Spleen (tissue), 11 donors: ENCODE data around the gene CACNA1A. TPM values are rescaled to one million over a fixed set of nuclear protein-coding genes. Genes with fewer than 3 reads are reported as not detected.

Experiments used
- DNase-seq: peaks from one replicate; pipeline ENCODE4 v3.0.0-alpha.2; 2020
- H3K27ac ChIP-seq, 8 donors: fragments of 200-600 bp; sonication (generic) in 7 of 8; 1 replicate in 4 of 8; 2 replicates in 4 of 8; pipeline versions ENCODE4 v1.5.0 to v1.8.0; 2016 to 2021; ENCODE audit warnings: inconsistent platforms in 4 of 8, mild to moderate bottlenecking in 4 of 8, moderate library complexity in 1 of 8
- H3K27me3 ChIP-seq, 7 donors: fragments of 200-600 bp; sonication (generic) in 6 of 7; replicated peaks in 1 of 7; 1 replicate in 4 of 7; 2 replicates in 3 of 7; pipeline versions ENCODE4 v1.5.0 to v1.8.0; 2016 to 2021; ENCODE audit warnings: inconsistent platforms in 3 of 7, mild to moderate bottlenecking in 1 of 7
- H3K36me3 ChIP-seq, 6 donors: fragments of 200-600 bp; sonication (generic) in 5 of 6; 1 replicate in 4 of 6; 2 replicates in 2 of 6; pipeline versions ENCODE4 v1.5.0 to v1.8.0; 2016 to 2021; ENCODE audit warnings: inconsistent platforms in 2 of 6
- H3K4me1 ChIP-seq, 6 donors: fragments of 200-600 bp; sonication (generic) in 5 of 6; 1 replicate in 3 of 6; 2 replicates in 3 of 6; pipeline versions ENCODE4 v1.5.0 to v1.8.0; 2016 to 2021; ENCODE audit warnings: inconsistent platforms in 3 of 6
- H3K4me3 ChIP-seq, 8 donors: fragments of 200-600 bp; sonication (generic) in 7 of 8; 1 replicate in 4 of 8; 2 replicates in 4 of 8; pipeline versions ENCODE4 v1.5.0 to v1.8.0; 2016 to 2021; ENCODE audit warnings: inconsistent platforms in 4 of 8, mild to moderate bottlenecking in 4 of 8, moderate library complexity in 2 of 8
- H3K9me3 ChIP-seq, 8 donors: fragments of 200-600 bp; sonication (generic) in 7 of 8; 1 replicate in 4 of 8; 2 replicates in 4 of 8; pipeline versions ENCODE4 v1.5.0 to v1.8.0; 2016 to 2021; ENCODE audit warnings: inconsistent platforms in 4 of 8
- CTCF ChIP-seq, 11 experiments: fragments of 200-600 bp in 7 of 11; fragments of 450-650 bp in 4 of 11; sonication (generic) in 4 of 11; IDR thresholded peaks in 8 of 11; conservative IDR thresholded peaks in 3 of 11; 1 replicate in 7 of 11; 2 replicates in 4 of 11; pipeline versions ENCODE4 v1.4.0 to v1.8.0; 2016 to 2021; ENCODE audit warnings: antibody characterized with exemption in 11 of 11, inconsistent platforms in 4 of 11, mild to moderate bottlenecking in 1 of 11
- POLR2A ChIP-seq, 3 donors: fragments of 450-650 bp; IDR thresholded peaks; one replicate each; pipeline ENCODE4 v1.5.1; 2017; ENCODE audit warnings: antibody characterized with exemption in 3 of 3, mild to moderate bottlenecking in 1 of 3
- POLR2AphosphoS5 ChIP-seq, 3 donors: sonication (generic); formaldehyde crosslinking; IDR thresholded peaks; one replicate each; pipeline ENCODE4 v1.5.1; 2017; ENCODE audit warnings: antibody characterized with exemption in 3 of 3
- WGBS, 5 donors: extraction: QIAGEN DNeasy Blood & Tissue Kit in 3 of 5; methylation state at CpG; one replicate each; pipeline versions ENCODE4 v1.1.5 to v1.1.7; 2013 to 2018; 5-methylcytosine and 5-hydroxymethylcytosine counted together
- intact Hi-C: fragments of 100-400 bp; cut with DNase I; formaldehyde crosslinking; loops from one replicate; pipeline ENCODE4 v1.15.0; 2023; ENCODE audit warnings: low total_unique reads
- polyA plus RNA-seq, 3 donors: library from polyadenylated mRNA; stranded (reverse); fragments of 200-250 nt; gene quantifications; one replicate each; pipeline ENCODE4 v1.2.1, GENCODE V29; 2013
- total RNA-seq, 7 donors: library from RNA; depleted of rRNA in 3 of 7; stranded (reverse); fragments of >200 nt in 3 of 7; fragmentation: NEBNext Ultra II Directional in 4 of 7; extraction: Animal tissue kit (Norgen Biotek cat#: 25700) in 4 of 7; gene quantifications; one replicate each; pipeline versions ENCODE4 v1.1.0 to v1.2.1, GENCODE V29; 2016 to 2021
- donor health status: healthy with polysubstance abuse.
- donor health status: DM: no; HTN: no; CAD: no; lungs with moderate emphysema.
- donor health status: DM: no; HTN: no; CAD: no.
- donor health status: Bipolar disorder and iron deficiency.
- donor health status: healthy.
- donor health status: DM: no; HTN: no; CAD: no.
- donor health status: DM: yes; HTN: yes; CAD: no.

CACNA1A gene
- total and polyA plus RNA-seq, 10 donors = 0.39 to 1.9 (median 0.75) TPM

- TF ChIP-seq CTCF (IDR thresholded peaks at IDR 0.05 in 8 of 11, conservative IDR thresholded peaks at IDR 0.05 in 3 of 11) = no peak
- no peak overlapping the region for H3K27ac ChIP-seq
- H3K27me3 ChIP-seq = peaks cover 0 to 20% (median 0%) of the 10 kb centered on the region in 7 donors
- H3K36me3 ChIP-seq = no peaks in the 10 kb centered on the region
- intact Hi-C loops = no loop called here
- H3K4me3 ChIP-seq = no peak overlapping the region
- no peak for DNase-seq
- WGBS, 5 donors = 80 to 85% (median 83%) methylated on average over 15 to 16 of the region's 16 CpGs
- H3K9me3 ChIP-seq = peaks cover 0 to 6% (median 0%) of the 10 kb centered on the region in 8 donors
- H3K4me1 ChIP-seq = no peaks in the 10 kb centered on the region
Measured at GRCh38 chr19:13408889-13409518, 97.3 kb downstream of the CACNA1A start.

GRCh38 chr19:13404236-13404635 lies 102.0 kb downstream of the CACNA1A start:
- Histone ChIP-seq H3K36me3 (no peaks in the 10 kb centered on the region), H3K4me1 (no peaks in the 10 kb centered on the region), H3K4me3 (no peak overlapping the region), H3K9me3 (peaks cover 0 to 24% (median 12%) of the 10 kb centered on the region in 8 donors), H3K27me3 (peaks cover 0 to 19% (median 0%) of the 10 kb centered on the region in 7 donors), H3K27ac (no peak overlapping the region)
- TF ChIP-seq CTCF (IDR thresholded peaks at IDR 0.05 in 8 of 11, conservative IDR thresholded peaks at IDR 0.05 in 3 of 11) (no peak), POLR2AphosphoS5 (IDR thresholded peaks at IDR 0.05) (no peak), POLR2A (IDR thresholded peaks at IDR 0.05) (no peak)
- intact Hi-C loops = no loop called here
- WGBS, 5 donors = 69 to 85% (median 76%) methylated on average over 7 of the region's 7 CpGs
- DNase-seq = no peak

GRCh38 chr19:13401388-13401787 lies 104.9 kb downstream of the CACNA1A start:
- Histone ChIP-seq H3K36me3 (no peaks in the 10 kb centered on the region), H3K4me1 (peaks cover 0 to 2% (median 0%) of the 10 kb centered on the region in 6 donors), H3K4me3 (no peak overlapping the region), H3K9me3 (peaks cover 0 to 26% (median 12%) of the 10 kb centered on the region in 8 donors), H3K27me3 (peaks cover 0 to 32% (median 0%) of the 10 kb centered on the region in 7 donors), H3K27ac (no peak overlapping the region)
- intact Hi-C loops = no loop called here
- TF ChIP-seq POLR2AphosphoS5 (IDR thresholded peaks at IDR 0.05) (no peak), CTCF (IDR thresholded peaks at IDR 0.05 in 8 of 11, conservative IDR thresholded peaks at IDR 0.05 in 3 of 11) (no peak), POLR2A (IDR thresholded peaks at IDR 0.05) (no peak)
- 76 to 97% (median 83%) methylated on average over 2 of the region's 2 CpGs for WGBS, 5 donors
- no peak for DNase-seq

- H3K9me3 ChIP-seq = peaks cover 0 to 26% (median 12%) of the 10 kb centered on the region in 8 donors
- TF ChIP-seq POLR2A (IDR thresholded peaks at IDR 0.05) = no peak
- TF ChIP-seq POLR2AphosphoS5 (IDR thresholded peaks at IDR 0.05) = no peak
- TF ChIP-seq CTCF (IDR thresholded peaks at IDR 0.05 in 8 of 11, conservative IDR thresholded peaks at IDR 0.05 in 3 of 11) = no peak
- H3K36me3 ChIP-seq = no peaks in the 10 kb centered on the region
- no peak overlapping the region for H3K4me3 ChIP-seq
- peaks cover 0 to 38% (median 0%) of the 10 kb centered on the region in 7 donors for H3K27me3 ChIP-seq
- DNase-seq = no peak
- intact Hi-C loops = no loop called here
- H3K27ac ChIP-seq = no peak overlapping the region
- H3K4me1 ChIP-seq = peaks cover 0 to 3% (median 0%) of the 10 kb centered on the region in 6 donors
Measured at GRCh38 chr19:13400296-13400695, 106.0 kb downstream of the CACNA1A start.
